ENCODE data around the gene FNIP2. TPM values are rescaled to one million over a fixed set of nuclear protein-coding genes. Genes with fewer than 3 reads are reported as not detected.

The FNIP2 gene
- total RNA-seq, 1 experiment from 2014 or later = 15.8 TPM

GRCh38 chr4:158771776-158772175 lies 3.0 kb downstream of the FNIP2 start:
- peaks cover 15% of the 10 kb centered on the region for H3K4me1 ChIP-seq
- no peaks in the 10 kb centered on the region for H3K27me3 ChIP-seq (replicated peaks; ENCODE audit: control insufficient read depth, insufficient read depth, low read length)
- H3K4me3 ChIP-seq (ENCODE audit: low read depth, low read length) = no peak overlapping the region
- ChIA-PET CTCF (no interaction called here), POLR2A (interaction anchor here (0.6 kb wide), 1 partner anchor 21 kb away, joined by 3 read pairs; no protein-coding TSS in a partner anchor)
- H3K36me3 ChIP-seq (ENCODE audit: control insufficient read depth, insufficient read depth, low read length) = no peaks in the 10 kb centered on the region
- no peak for DNase-seq
- H3K36me3 Mint-ChIP-seq (ENCODE audit: insufficient read depth, unreplicated experiment) = no peaks in the 10 kb centered on the region
- H3K4me1 Mint-ChIP-seq (ENCODE audit: low read depth, unreplicated experiment) = peaks cover 6% of the 10 kb centered on the region
- BruUV-seq (replicated peaks) = no TSS peak
- intact Hi-C loops (cut with micrococcal nuclease; ENCODE audit: unreplicated experiment) = no loop called here
- no peak overlapping the region for H3K27ac Mint-ChIP-seq (ENCODE audit: unreplicated experiment)
- no peak for TF ChIP-seq CTCF (IDR thresholded peaks at IDR 0.05; ENCODE audit: insufficient read depth in 1 of 2, low read depth in 1 of 2, low read length in 1 of 2, severe bottlenecking in 1 of 2, unreplicated experiment in 1 of 2)
- no peak overlapping the region for H3K4me3 Mint-ChIP-seq (ENCODE audit: unreplicated experiment)
- H3K9me3 ChIP-seq = no peaks in the 10 kb centered on the region
- H3K27me3 Mint-ChIP-seq (ENCODE audit: insufficient read depth, unreplicated experiment) = no peaks in the 10 kb centered on the region
- no peaks in the 10 kb centered on the region for H3K9me3 Mint-ChIP-seq (ENCODE audit: unreplicated experiment)

GRCh38 chr4:158775091-158775651 lies 6.3 kb downstream of the FNIP2 start:
- Histone ChIP-seq H3K4me3 (ENCODE audit: low read depth, low read length) (no peak overlapping the region), H3K27me3 (replicated peaks; ENCODE audit: control insufficient read depth, insufficient read depth, low read length) (no peaks in the 10 kb centered on the region), H3K36me3 (ENCODE audit: control insufficient read depth, insufficient read depth, low read length) (no peaks in the 10 kb centered on the region), H3K9me3 (no peaks in the 10 kb centered on the region), H3K4me1 (peaks cover 20% of the 10 kb centered on the region)
- H3K9me3 Mint-ChIP-seq (ENCODE audit: unreplicated experiment) = no peaks in the 10 kb centered on the region
- H3K36me3 Mint-ChIP-seq (ENCODE audit: insufficient read depth, unreplicated experiment) = no peaks in the 10 kb centered on the region
- ChIA-PET POLR2A (no interaction called here), CTCF (no interaction called here)
- H3K4me3 Mint-ChIP-seq (ENCODE audit: unreplicated experiment) = no peak overlapping the region
- intact Hi-C loops (cut with micrococcal nuclease; ENCODE audit: unreplicated experiment) = no loop called here
- H3K27ac Mint-ChIP-seq (ENCODE audit: unreplicated experiment) = no peak overlapping the region
- H3K4me1 Mint-ChIP-seq (ENCODE audit: low read depth, unreplicated experiment) = no peaks in the 10 kb centered on the region
- no peaks in the 10 kb centered on the region for H3K27me3 Mint-ChIP-seq (ENCODE audit: insufficient read depth, unreplicated experiment)
- no TSS peak for BruUV-seq (replicated peaks)
- no peak for DNase-seq
- no peak for TF ChIP-seq CTCF (IDR thresholded peaks at IDR 0.05; ENCODE audit: insufficient read depth in 1 of 2, low read depth in 1 of 2, low read length in 1 of 2, severe bottlenecking in 1 of 2, unreplicated experiment in 1 of 2)

- Mint-ChIP-seq H3K27me3 (ENCODE audit: insufficient read depth, unreplicated experiment) (no peaks in the 10 kb centered on the region), H3K36me3 (ENCODE audit: insufficient read depth, unreplicated experiment) (no peaks in the 10 kb centered on the region), H3K9me3 (ENCODE audit: unreplicated experiment) (no peaks in the 10 kb centered on the region), H3K27ac (ENCODE audit: unreplicated experiment) (no peak overlapping the region), H3K4me3 (ENCODE audit: unreplicated experiment) (no peak overlapping the region), H3K4me1 (ENCODE audit: low read depth, unreplicated experiment) (no peaks in the 10 kb centered on the region)
- H3K27me3 ChIP-seq (replicated peaks; ENCODE audit: control insufficient read depth, insufficient read depth, low read length) = no peaks in the 10 kb centered on the region
- intact Hi-C loops (cut with micrococcal nuclease; ENCODE audit: unreplicated experiment) = loop anchor here (1.0 kb wide), 1 partner anchor 8 kb away; no protein-coding TSS in a partner anchor
- no peaks in the 10 kb centered on the region for H3K9me3 ChIP-seq
- no peak overlapping the region for H3K4me3 ChIP-seq (ENCODE audit: low read depth, low read length)
- DNase-seq = no peak
- POLR2A ChIA-PET = no interaction called here
- H3K4me1 ChIP-seq = peaks cover 20% of the 10 kb centered on the region
- no peaks in the 10 kb centered on the region for H3K36me3 ChIP-seq (ENCODE audit: control insufficient read depth, insufficient read depth, low read length)
- TF ChIP-seq CTCF (IDR thresholded peaks at IDR 0.05; ENCODE audit: insufficient read depth in 1 of 2, low read depth in 1 of 2, low read length in 1 of 2, severe bottlenecking in 1 of 2, unreplicated experiment in 1 of 2) = no peak
- CTCF ChIA-PET = no interaction called here
- BruUV-seq (replicated peaks) = no TSS peak
Observed at GRCh38 chr4:158776106-158776505, 7.3 kb downstream of the FNIP2 start.

Measured in Caco-2 (cell line).